GM12878 (cell line): Measurements from ENCODE around the gene FAF1. TPM values are rescaled to one million over a fixed set of nuclear protein-coding genes. Genes with fewer than 3 reads are reported as not detected.

ENCODE experiments used
- ATAC-seq: fragments of 200-7000 bp; cut with Tn5 transposase; 3 replicates; pipeline ENCODE4 v1.9.1; 2020; ENCODE audit warnings: mild to moderate bottlenecking, moderate library complexity
- BruUV-seq: library from RNA; stranded (reverse); fragments of 400-500 nt; replicated peaks from 2 replicates; lab custom pipeline; 2021; lab: Mats Ljungman, UMichigan
- CTCF ChIA-PET: fragments of 300-600 bp; sonication (Branson Sonifier 250); formaldehyde crosslinking; extraction: SDS; loops from one replicate; lab custom pipeline; 2021; ENCODE audit warnings: inconsistent platforms; lab: Yijun Ruan, JAX
- POLR2A ChIA-PET: fragments of 350-600 bp; formaldehyde crosslinking; extraction: SDS; loops from one replicate; lab custom pipeline; 2021; ENCODE audit warnings: inconsistent platforms; lab: Charles Lee
- RAD21 ChIA-PET: fragments of 300-600 bp; sonication (Branson Sonifier 250); formaldehyde crosslinking; loops from one replicate; lab custom pipeline; 2023; ENCODE audit warnings: antibody characterized with exemption; ENCODE audit not compliant: unreplicated experiment; lab: Charles Lee
- SMC1A ChIA-PET: fragments of 300-600 bp; sonication (Branson Sonifier 250); formaldehyde crosslinking; loops from one replicate; lab custom pipeline; 2023; ENCODE audit not compliant: unreplicated experiment, uncharacterized antibody; lab: Charles Lee
- DNase-seq: peaks from one replicate; pipeline ENCODE4 v3.0.0-alpha.2; 2011; ENCODE audit warnings: low read depth, low spot score
- FAIRE-seq: peaks from 3 replicates; lab custom pipeline; 2011; peaks lifted over from hg19 to GRCh38; lab: Jason Lieb, UNC
- H2AFZ ChIP-seq: 2 replicates; pipeline ENCODE4 v1.6.0; 2011; ENCODE audit warnings: low read depth, low read length, control low read depth; ENCODE audit not compliant: control insufficient read depth
- H3K27ac ChIP-seq: 2 replicates; pipeline ENCODE4 v1.5.1; 2011; ENCODE audit warnings: control low read depth; ENCODE audit not compliant: control insufficient read depth, insufficient read depth
- H3K27me3 ChIP-seq, 2 experiments: replicated peaks in 1 of 2; 2 replicates each; pipeline versions ENCODE4 v1.6.0 to v1.6.1; 2011; ENCODE audit warnings: low read length in 1 of 2; ENCODE audit not compliant: control insufficient read depth in 2 of 2, insufficient read depth in 2 of 2
- H3K36me3 ChIP-seq, 2 experiments: 2 replicates each; pipeline ENCODE4 v1.5.1; 2011; ENCODE audit warnings: low read length in 1 of 2; ENCODE audit not compliant: control insufficient read depth in 2 of 2, insufficient read depth in 2 of 2
- H3K4me1 ChIP-seq: 2 replicates; pipeline ENCODE4 v1.6.1; 2011; ENCODE audit warnings: mild to moderate bottlenecking, low read length, moderate library complexity, mixed read lengths; ENCODE audit not compliant: control insufficient read depth, insufficient read depth
- H3K4me2 ChIP-seq: 2 replicates; pipeline ENCODE4 v1.6.0; 2011; ENCODE audit warnings: control low read depth; ENCODE audit not compliant: control insufficient read depth, insufficient read depth
- H3K4me3 ChIP-seq: fragments of 200-600 bp; sonication (generic); 2 replicates; pipeline ENCODE4 v1.5.1; 2016
- H3K79me2 ChIP-seq: 2 replicates; pipeline ENCODE4 v1.6.0; 2011; ENCODE audit warnings: low read length; ENCODE audit not compliant: control insufficient read depth, insufficient read depth
- H3K9ac ChIP-seq: 2 replicates; pipeline ENCODE4 v1.8.0; 2011; ENCODE audit warnings: low read length, control low read depth, mixed read lengths; ENCODE audit not compliant: control insufficient read depth, insufficient read depth
- H3K9me3 ChIP-seq: replicated peaks from 3 replicates; pipeline ENCODE4 v1.5.1; 2011; ENCODE audit warnings: mild to moderate bottlenecking, low read length; ENCODE audit not compliant: control insufficient read depth, insufficient read depth
- H4K20me1 ChIP-seq: 2 replicates; pipeline ENCODE4 v1.6.0; 2011; ENCODE audit not compliant: control insufficient read depth, insufficient read depth
- ATF7 ChIP-seq: fragments of 450-650 bp; IDR thresholded peaks from 2 replicates; pipeline ENCODE4 v1.6.1; 2016; ENCODE audit warnings: low read depth, mild to moderate bottlenecking
- BCL3 ChIP-seq: IDR thresholded peaks from 2 replicates; pipeline ENCODE4 v1.6.1; 2011; ENCODE audit warnings: borderline replicate concordance, low read depth, mild to moderate bottlenecking, moderate library complexity, low read length; ENCODE audit not compliant: insufficient read depth, poor library complexity, severe bottlenecking
- CHD1 ChIP-seq: IDR thresholded peaks from 2 replicates; pipeline ENCODE4 v1.6.1; 2012; ENCODE audit warnings: low read depth, low read length, improper control_type of control experiment
- CREM ChIP-seq: IDR thresholded peaks from 2 replicates; pipeline ENCODE4 v1.6.1; 2014; ENCODE audit warnings: antibody characterized with exemption, low read depth
- ELK1 ChIP-seq: IDR thresholded peaks from 2 replicates; pipeline ENCODE4 v1.6.1; 2012; ENCODE audit warnings: low read depth, low read length, improper control_type of control experiment
- IRF3 ChIP-seq: fragments of 450-650 bp; IDR thresholded peaks from 2 replicates; pipeline ENCODE4 v1.6.1; 2014; ENCODE audit warnings: mild to moderate bottlenecking
- MEF2A ChIP-seq: IDR thresholded peaks from 2 replicates; pipeline ENCODE4 v1.6.1; 2011; ENCODE audit warnings: low read depth, mild to moderate bottlenecking, low read length, moderate library complexity; ENCODE audit not compliant: insufficient read depth
- NFXL1 ChIP-seq: fragments of 450-650 bp; IDR thresholded peaks from 2 replicates; pipeline ENCODE4 v1.6.1; 2017; ENCODE audit warnings: antibody characterized with exemption, mild to moderate bottlenecking, borderline replicate concordance
- NKRF ChIP-seq: fragments of 450-650 bp; conservative IDR thresholded peaks from 2 replicates; pipeline ENCODE4 v1.6.1; 2017; ENCODE audit warnings: mild to moderate bottlenecking, moderate library complexity
- NR2C2 ChIP-seq: IDR thresholded peaks from 2 replicates; pipeline ENCODE4 v1.6.1; 2011; ENCODE audit warnings: borderline replicate concordance, low read depth; ENCODE audit not compliant: control insufficient read depth, insufficient read length
- PAX8 ChIP-seq: fragments of 450-650 bp; IDR thresholded peaks from 2 replicates; pipeline ENCODE4 v1.6.1; 2017; ENCODE audit warnings: mild to moderate bottlenecking, moderate library complexity
- POLR2AphosphoS2 ChIP-seq: IDR thresholded peaks from 2 replicates; pipeline ENCODE4 v1.6.1; 2011; ENCODE audit warnings: low read depth, mild to moderate bottlenecking, low read length, improper control_type of control experiment, moderate library complexity
- SIN3A ChIP-seq: IDR thresholded peaks from 2 replicates; pipeline ENCODE4 v1.6.1; 2012; ENCODE audit warnings: low read depth, low read length, improper control_type of control experiment
- SMAD5 ChIP-seq: IDR thresholded peaks from 2 replicates; pipeline ENCODE4 v1.6.1; 2016; ENCODE audit warnings: antibody characterized with exemption, low read depth
- SUPT20H ChIP-seq: IDR thresholded peaks from 2 replicates; pipeline ENCODE4 v1.6.1; 2011; ENCODE audit warnings: low read depth, mild to moderate bottlenecking, low read length, moderate library complexity, borderline replicate concordance; ENCODE audit not compliant: control insufficient read depth
- in situ Hi-C: fragments of 300-500 bp; cut with MboI; formaldehyde crosslinking; loops from 9 replicates; pipeline ENCODE4 v1.14.3; 2018; ENCODE audit warnings: mixed read lengths
- intact Hi-C: fragments of 100-400 bp; cut with micrococcal nuclease; formaldehyde crosslinking; loops from one replicate; pipeline ENCODE4 v1.14.2; 2022; ENCODE audit not compliant: unreplicated experiment
- polyA plus RNA-seq, 11 experiments: library from polyadenylated mRNA; depleted of rRNA in 4 of 11; unstranded in 6 of 11; stranded (reverse) in 5 of 11; fragments of >200 nt; fragmentation: Nextera tagmentation in 4 of 11; fragmentation: Illumina TruSeq in 1 of 11; extraction: Ambion mirVana in 4 of 11; extraction: Trizol in 1 of 11; gene quantifications; 1 replicate in 1 of 11; 2 replicates in 10 of 11; pipeline versions ENCODE4 v1.2.1 to v1.2.3, GENCODE V29; 2011 to 2016; ENCODE audit warnings: inconsistent platforms in 2 of 11, missing spikeins in 2 of 11, low read depth in 1 of 11
- total RNA-seq, 4 experiments: library from RNA; depleted of rRNA in 3 of 4; stranded (reverse); fragments of >200 nt in 3 of 4; fragmentation: Illumina TruSeq in 1 of 4; extraction: Trizol in 1 of 4; gene quantifications; 2 replicates each; pipeline versions ENCODE4 v1.2.1 to v1.2.3, GENCODE V29; 2013 to 2021

Gene FAF1
- total and polyA plus RNA-seq, 10 of the 15 experiments (the other 5 are each of a cell fraction or from before 2014, with no cell fraction given), result 8.6 to 54.5 (median 23.7) TPM

- Histone ChIP-seq H3K4me3 (no peak overlapping the region), H4K20me1 (no peaks in the 10 kb centered on the region), H3K9ac (no peak overlapping the region), H3K79me2 (no peaks in the 10 kb centered on the region; the same call in none of the 2 replicates), H3K36me3 (no peaks in the 10 kb centered on the region), H3K27ac (no peak overlapping the region), H3K27me3 (no peaks in the 10 kb centered on the region), H3K4me1 (no peaks in the 10 kb centered on the region), H3K4me2 (no peak overlapping the region), H3K9me3 (no peaks in the 10 kb centered on the region; the same call in 1 of the 3 replicates), H2AFZ (no peak overlapping the region)
- ChIA-PET SMC1A (no interaction called here), POLR2A (interaction anchor here (0.6 kb wide), 1 partner anchor 109 kb away, joined by 4 read pairs; no protein-coding TSS in a partner anchor), CTCF (interaction anchor here (0.8 to 1.4 kb wide), 3 partner anchors 32 to 354 kb away, joined by 3 read pairs; no protein-coding TSS in a partner anchor), RAD21 (no interaction called here)
- intact Hi-C loops (no loop called here), in situ Hi-C loops (no loop called here)
- DNase-seq, result no peak
- no peak for FAIRE-seq
- no peak for ATAC-seq
- no TSS peak for BruUV-seq
- TF ChIP-seq NFXL1, result no peak
- TF ChIP-seq POLR2AphosphoS2, result no peak
- TF ChIP-seq ATF7, result no peak
- TF ChIP-seq NR2C2, result no peak
- no peak for TF ChIP-seq SUPT20H
- TF ChIP-seq ELK1, result no peak
- no peak for TF ChIP-seq NKRF
- TF ChIP-seq CHD1, result no peak
- TF ChIP-seq PAX8, result no peak
- TF ChIP-seq MEF2A, result no peak
- TF ChIP-seq BCL3, result no peak
- TF ChIP-seq IRF3, result no peak
- no peak for TF ChIP-seq SMAD5
- no peak for TF ChIP-seq CREM
- no peak for TF ChIP-seq SIN3A
Measured at GRCh38 chr1:50836117-50836516, 124.0 kb downstream of the FAF1 start.
